Gastrocnemius medialis (tissue), 4 donors: ENCODE results near the gene TP73.

Experiments
- POLR2A ChIP-seq, 2 donors: fragments of 450-650 bp; IDR thresholded peaks; one replicate each; pipeline ENCODE4 v1.6.1; 2017; ENCODE audit warnings: antibody characterized with exemption in 2 of 2, mild to moderate bottlenecking in 2 of 2, moderate library complexity in 2 of 2
- TF ChIP-seq, protein P1 (sequence below), 5 experiments: fragments of 450-650 bp in 3 of 5; fragments of 200-600 bp in 2 of 5; sonication (generic) in 2 of 5; IDR thresholded peaks in 4 of 5; conservative IDR thresholded peaks in 1 of 5; 1 replicate in 4 of 5; 2 replicates in 1 of 5; pipeline ENCODE4 v1.5.1; 2016 to 2019; ENCODE audit warnings: antibody characterized with exemption in 5 of 5, mild to moderate bottlenecking in 3 of 5, moderate library complexity in 3 of 5

DNA sequence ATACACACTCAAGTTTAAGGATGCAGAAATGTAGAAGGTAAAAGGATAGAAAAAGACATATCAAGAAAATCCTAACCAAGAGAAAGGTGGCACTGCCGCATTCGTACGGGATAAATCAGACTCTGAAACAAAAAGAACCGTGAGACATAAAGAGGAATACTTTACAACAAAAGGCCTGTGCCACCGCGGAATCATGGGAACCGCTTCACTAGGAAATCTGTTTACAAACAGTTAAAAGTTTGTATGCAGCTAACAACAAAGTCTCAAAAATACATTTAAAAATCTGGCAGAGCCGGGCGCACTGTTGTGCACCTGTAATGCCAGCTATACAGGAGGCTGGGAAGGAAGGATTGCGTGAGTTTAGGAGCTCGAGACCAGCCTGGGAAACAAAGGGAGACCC, 10.5 kb upstream of the TP73 start:
- TF ChIP-seq, protein P1, sequence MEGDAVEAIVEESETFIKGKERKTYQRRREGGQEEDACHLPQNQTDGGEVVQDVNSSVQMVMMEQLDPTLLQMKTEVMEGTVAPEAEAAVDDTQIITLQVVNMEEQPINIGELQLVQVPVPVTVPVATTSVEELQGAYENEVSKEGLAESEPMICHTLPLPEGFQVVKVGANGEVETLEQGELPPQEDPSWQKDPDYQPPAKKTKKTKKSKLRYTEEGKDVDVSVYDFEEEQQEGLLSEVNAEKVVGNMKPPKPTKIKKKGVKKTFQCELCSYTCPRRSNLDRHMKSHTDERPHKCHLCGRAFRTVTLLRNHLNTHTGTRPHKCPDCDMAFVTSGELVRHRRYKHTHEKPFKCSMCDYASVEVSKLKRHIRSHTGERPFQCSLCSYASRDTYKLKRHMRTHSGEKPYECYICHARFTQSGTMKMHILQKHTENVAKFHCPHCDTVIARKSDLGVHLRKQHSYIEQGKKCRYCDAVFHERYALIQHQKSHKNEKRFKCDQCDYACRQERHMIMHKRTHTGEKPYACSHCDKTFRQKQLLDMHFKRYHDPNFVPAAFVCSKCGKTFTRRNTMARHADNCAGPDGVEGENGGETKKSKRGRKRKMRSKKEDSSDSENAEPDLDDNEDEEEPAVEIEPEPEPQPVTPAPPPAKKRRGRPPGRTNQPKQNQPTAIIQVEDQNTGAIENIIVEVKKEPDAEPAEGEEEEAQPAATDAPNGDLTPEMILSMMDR (IDR thresholded peaks at IDR 0.05 in 4 of 5, conservative IDR thresholded peaks at IDR 0.05 in 1 of 5) = no peak
- TF ChIP-seq POLR2A (IDR thresholded peaks at IDR 0.05) = no peak
